Measurements from ENCODE around the gene ANKRD28.
"Not testable (repeated sequence)": the region's sequence is repeated elsewhere in the genome, so short reads cannot be mapped to it uniquely, and the experiment has no call there.

Gene ANKRD28

GRCh38 chr3:15750143-15750542, 47.6 kb downstream of the ANKRD28 start:
- ChIA-PET POLR2A (no interaction called here), CTCF (no interaction called here)
- DNase-seq (ENCODE audit: low read depth, low spot score), result no peak
- TF ChIP-seq CTCF (IDR thresholded peaks at IDR 0.05; ENCODE audit: insufficient read depth, low read length, missing control alignments), result no peak
- no peak overlapping the region for H3K4me3 ChIP-seq (ENCODE audit: low read depth, low read length)

GRCh38 chr3:15745896-15746295, 51.9 kb downstream of the ANKRD28 start:
- H3K4me3 ChIP-seq (ENCODE audit: low read depth, low read length); POLR2A ChIA-PET; DNase-seq (ENCODE audit: low read depth, low spot score); CTCF ChIA-PET: not testable (repeated sequence)

GRCh38 chr3:15744176-15744575, 53.6 kb downstream of the ANKRD28 start:
- ChIA-PET POLR2A (no interaction called here), CTCF (interaction anchor here (1.2 to 1.5 kb wide), 3 partner anchors 9 to 31 kb away, joined by 3 to 8 read pairs (median 3); no protein-coding TSS in a partner anchor)

GRCh38 chr3:15743587-15744009, 54.2 kb downstream of the ANKRD28 start:
- DNase-seq (ENCODE audit: low read depth, low spot score), result no peak
- CTCF ChIA-PET, result interaction anchor here (1.2 to 1.5 kb wide), 3 partner anchors 9 to 30 kb away, joined by 3 to 8 read pairs (median 3); no protein-coding TSS in a partner anchor
- POLR2A ChIA-PET, result no interaction called here
- H3K4me3 ChIP-seq (ENCODE audit: low read depth, low read length), result no peak overlapping the region
- no peak for TF ChIP-seq CTCF (IDR thresholded peaks at IDR 0.05; ENCODE audit: insufficient read depth, low read length, missing control alignments)

More at GRCh38 chr3:15744176-15744575, 53.6 kb downstream of the ANKRD28 start:
- no peak for TF ChIP-seq CTCF (IDR thresholded peaks at IDR 0.05; ENCODE audit: insufficient read depth, low read length, missing control alignments)
- no peak for DNase-seq (ENCODE audit: low read depth, low spot score)
- no peak overlapping the region for H3K4me3 ChIP-seq (ENCODE audit: low read depth, low read length)

GRCh38 chr3:15742236-15742635, 55.5 kb downstream of the ANKRD28 start:
- H3K4me3 ChIP-seq (ENCODE audit: low read depth, low read length); POLR2A ChIA-PET; DNase-seq (ENCODE audit: low read depth, low spot score); CTCF ChIA-PET: not testable (repeated sequence)

GRCh38 chr3:15738616-15739005, 59.2 kb downstream of the ANKRD28 start:
- H3K4me3 ChIP-seq (ENCODE audit: low read depth, low read length); DNase-seq (ENCODE audit: low read depth, low spot score); CTCF ChIA-PET; POLR2A ChIA-PET: not testable (repeated sequence)

- H3K4me3 ChIP-seq (ENCODE audit: low read depth, low read length), result no peak overlapping the region
- TF ChIP-seq CTCF (IDR thresholded peaks at IDR 0.05; ENCODE audit: insufficient read depth, low read length, missing control alignments), result no peak
- ChIA-PET CTCF (no interaction called here), POLR2A (no interaction called here)
- DNase-seq (ENCODE audit: low read depth, low spot score), result no peak
Measured at GRCh38 chr3:15731024-15731423, 66.8 kb downstream of the ANKRD28 start.

GRCh38 chr3:15728766-15729165, 69.0 kb downstream of the ANKRD28 start:
- no peak overlapping the region for H3K4me3 ChIP-seq (ENCODE audit: low read depth, low read length)
- POLR2A ChIA-PET, result no interaction called here
- no peak for DNase-seq (ENCODE audit: low read depth, low spot score)
- no peak for TF ChIP-seq CTCF (IDR thresholded peaks at IDR 0.05; ENCODE audit: insufficient read depth, low read length, missing control alignments)
- CTCF ChIA-PET, result no interaction called here

Data from AG04449 (cell line).